Measurements from ENCODE around the gene KLRC3.

- TF ChIP-seq SIN3A (IDR thresholded peaks at IDR 0.05; ENCODE audit: borderline replicate concordance, insufficient read depth, low read length) (no peak), REST (IDR thresholded peaks at IDR 0.05; ENCODE audit: insufficient read depth in 1 of 2, low read depth in 2 of 2, low read length in 2 of 2) (no peak), TAF1 (IDR thresholded peaks at IDR 0.05; ENCODE audit: borderline replicate concordance, insufficient read depth, low read length) (no peak), POLR2AphosphoS5 (IDR thresholded peaks at IDR 0.05; ENCODE audit: low read depth, low read length) (no peak), FOXP2 (optimal IDR thresholded peaks at IDR 0.05; ENCODE audit: borderline replicate concordance, extremely low read depth, extremely low read length, insufficient read depth) (no peak)
Measured at GRCh38 chr12:10405294-10405693, 15.1 kb downstream of the KLRC3 start.
